Activated CD8-positive, alpha-beta memory T cell treated with anti-CD3 and anti-CD28 coated beads for 24 hours (primary cell): ENCODE results near the gene KCNIP3.

Experiments
- DNase-seq: peaks from one replicate; pipeline ENCODE4 v3.0.0-alpha.2; 2020

KCNIP3 gene

DNA sequence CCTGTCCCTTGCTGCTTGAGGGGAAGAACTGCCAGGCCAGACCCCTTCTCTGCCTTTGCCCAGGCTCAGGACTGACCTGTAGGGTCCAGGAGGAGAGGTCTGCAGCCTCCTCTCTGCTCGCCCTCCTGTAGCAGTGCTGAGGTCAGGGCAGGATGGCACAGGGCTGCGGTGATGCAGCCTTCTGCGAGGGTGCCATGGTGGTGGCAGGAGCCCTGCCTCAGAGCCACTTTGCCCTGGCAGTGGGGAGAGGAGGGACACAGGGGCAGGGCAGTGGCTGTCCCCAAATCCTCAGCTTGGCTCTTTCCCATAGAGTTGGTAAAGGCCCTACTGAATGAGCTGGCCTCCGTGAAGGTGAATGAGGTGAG, 22.0 kb upstream of the KCNIP3 start:
- DNase-seq, result no peak

DNA sequence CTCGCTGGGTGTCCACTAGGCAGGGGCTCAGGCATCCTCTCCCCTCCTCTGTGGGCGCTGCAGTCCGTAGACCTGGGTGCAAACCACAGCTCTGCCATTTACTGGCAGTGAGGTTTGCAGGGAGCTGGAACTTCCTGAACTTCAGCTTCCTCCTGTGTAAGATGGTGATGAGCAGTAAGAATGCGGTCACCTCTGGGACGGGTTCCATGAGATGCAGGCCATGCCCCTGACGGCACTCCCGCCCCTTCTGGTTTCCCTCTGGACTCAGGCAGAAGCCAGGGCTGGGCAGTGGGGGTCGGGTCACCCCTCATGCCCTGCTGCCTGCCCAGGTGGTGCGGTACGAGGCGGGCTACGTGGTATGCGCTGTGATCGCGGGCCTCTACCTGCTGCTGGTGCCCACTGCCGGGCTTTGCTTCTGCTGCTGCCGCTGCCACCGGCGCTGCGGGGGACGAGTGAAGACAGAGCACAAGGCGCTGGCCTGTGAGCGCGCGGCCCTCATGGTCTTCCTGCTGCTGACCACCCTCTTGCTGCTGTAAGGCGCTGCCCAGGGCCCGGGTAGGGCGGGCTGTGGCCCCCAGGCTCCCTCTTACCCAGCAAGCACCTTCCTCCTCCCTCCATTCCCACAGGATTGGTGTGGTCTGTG, 21.4 kb upstream of the KCNIP3 start:
- DNase-seq, result no peak

DNA sequence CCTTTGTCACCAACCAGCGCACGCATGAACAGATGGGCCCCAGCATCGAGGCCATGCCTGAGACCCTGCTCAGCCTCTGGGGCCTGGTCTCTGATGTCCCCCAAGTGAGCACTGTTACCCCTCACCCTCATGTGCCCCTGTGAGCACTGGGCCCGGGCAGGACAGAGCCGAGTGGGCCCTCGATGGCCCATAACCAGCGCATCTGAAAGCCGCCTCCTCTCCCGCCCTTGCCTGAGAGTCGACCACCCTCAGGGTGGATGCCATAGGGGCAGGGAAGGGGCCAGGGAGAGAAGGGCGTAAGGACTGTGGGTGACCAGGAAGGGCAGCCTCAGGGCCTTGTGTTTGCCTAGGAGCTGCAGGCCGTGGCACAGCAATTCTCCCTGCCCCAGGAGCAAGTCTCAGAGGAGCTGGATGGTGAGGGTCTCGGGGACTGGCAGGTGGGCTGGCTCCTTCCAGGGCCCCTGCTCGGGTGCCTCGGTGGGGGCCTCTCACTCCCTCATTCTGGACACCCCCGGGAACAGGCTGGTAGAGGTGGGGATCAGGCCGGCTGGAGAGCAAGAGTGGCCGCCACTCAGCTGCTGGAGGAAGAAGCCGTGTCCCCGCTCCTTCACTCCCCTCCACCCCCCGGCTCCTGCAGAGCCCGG, 20.8 kb upstream of the KCNIP3 start:
- DNase-seq, result no peak

- no peak for DNase-seq
Observed at GRCh38 chr2:95276888-95277245, 20.3 kb upstream of the KCNIP3 start.

GRCh38 chr2:95277246-95277906, 19.8 kb upstream of the KCNIP3 start:
- DNase-seq, result no peak

GRCh38 chr2:95278051-95278471, 19.1 kb upstream of the KCNIP3 start:
- no peak for DNase-seq

GRCh38 chr2:95278637-95279225, 18.4 kb upstream of the KCNIP3 start:
- no peak for DNase-seq

- DNase-seq, result no peak
Observed at GRCh38 chr2:95279435-95280035, 17.6 kb upstream of the KCNIP3 start.

- no peak for DNase-seq
Observed at GRCh38 chr2:95281071-95281470, 16.1 kb upstream of the KCNIP3 start.

GRCh38 chr2:95281786-95282185, 15.4 kb upstream of the KCNIP3 start:
- no peak for DNase-seq

GRCh38 chr2:95282458-95282857, 14.7 kb upstream of the KCNIP3 start:
- DNase-seq, result no peak

DNA sequence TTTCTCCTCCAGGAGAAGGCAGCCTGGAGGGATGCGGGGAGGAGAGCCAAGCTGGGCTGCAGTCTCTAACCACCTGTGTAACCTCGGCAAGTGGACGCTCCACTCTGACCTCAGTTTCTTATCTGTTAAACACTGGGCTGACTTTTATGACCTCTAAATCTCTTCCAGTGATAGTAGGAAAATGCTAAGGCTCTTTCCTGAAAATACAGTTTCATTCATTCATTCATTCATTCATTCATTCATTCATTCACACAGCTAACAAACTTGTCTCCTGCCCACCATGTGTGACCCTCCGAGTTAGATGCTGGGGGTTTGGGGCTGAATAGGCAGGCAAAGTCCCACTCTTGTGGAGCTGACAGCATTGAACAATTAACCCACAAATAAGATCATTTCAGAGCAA, 13.6 kb upstream of the KCNIP3 start:
- no peak for DNase-seq

- no peak for DNase-seq
Observed at GRCh38 chr2:95284886-95285541, 12.1 kb upstream of the KCNIP3 start.

DNA sequence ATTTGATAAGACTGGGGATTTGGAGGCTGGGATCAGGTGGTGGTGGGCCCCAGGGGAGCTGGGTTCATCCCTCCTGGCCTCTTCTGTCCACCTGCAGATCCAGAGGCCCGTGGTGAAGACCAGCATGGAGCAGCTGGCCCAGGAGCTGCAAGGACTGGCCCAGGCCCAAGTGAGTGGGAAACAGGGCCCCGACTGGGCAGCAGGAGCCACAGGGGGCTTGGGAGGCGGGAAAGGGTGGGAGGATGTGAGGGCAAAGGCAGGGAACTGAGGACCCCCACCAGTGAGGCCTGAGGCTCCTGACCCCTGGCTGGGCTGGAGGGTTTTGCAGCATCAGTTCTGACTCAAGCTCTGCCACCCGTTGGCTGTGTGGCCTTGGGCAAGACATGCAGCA, 11.6 kb upstream of the KCNIP3 start:
- no peak for DNase-seq

- DNase-seq, result no peak
Observed at GRCh38 chr2:95287336-95287735, 9.8 kb upstream of the KCNIP3 start.

GRCh38 chr2:95287806-95288205, 9.3 kb upstream of the KCNIP3 start:
- no peak for DNase-seq

DNA sequence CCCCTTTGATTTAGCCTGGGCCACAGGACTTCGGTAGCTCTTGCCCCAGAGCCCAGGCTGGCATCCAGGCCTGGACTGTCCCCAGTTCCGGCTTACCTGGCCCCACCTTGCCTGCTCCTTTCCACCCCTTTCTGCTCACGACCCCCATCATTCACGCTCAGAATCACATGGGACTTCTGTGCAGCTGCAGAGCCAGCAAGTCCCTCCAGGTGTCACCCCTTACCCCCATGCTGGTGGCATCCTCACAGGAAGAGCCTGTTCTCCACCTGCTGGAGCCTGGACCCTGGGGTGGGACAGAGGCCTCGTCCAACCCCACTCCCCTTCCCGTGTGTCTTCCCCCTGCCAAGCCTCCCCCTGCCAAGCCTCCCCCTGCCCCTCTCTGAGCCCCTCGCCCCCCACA, 7.9 kb upstream of the KCNIP3 start:
- no peak for DNase-seq

GRCh38 chr2:95291222-95291621, 5.9 kb upstream of the KCNIP3 start:
- no peak for DNase-seq

DNA sequence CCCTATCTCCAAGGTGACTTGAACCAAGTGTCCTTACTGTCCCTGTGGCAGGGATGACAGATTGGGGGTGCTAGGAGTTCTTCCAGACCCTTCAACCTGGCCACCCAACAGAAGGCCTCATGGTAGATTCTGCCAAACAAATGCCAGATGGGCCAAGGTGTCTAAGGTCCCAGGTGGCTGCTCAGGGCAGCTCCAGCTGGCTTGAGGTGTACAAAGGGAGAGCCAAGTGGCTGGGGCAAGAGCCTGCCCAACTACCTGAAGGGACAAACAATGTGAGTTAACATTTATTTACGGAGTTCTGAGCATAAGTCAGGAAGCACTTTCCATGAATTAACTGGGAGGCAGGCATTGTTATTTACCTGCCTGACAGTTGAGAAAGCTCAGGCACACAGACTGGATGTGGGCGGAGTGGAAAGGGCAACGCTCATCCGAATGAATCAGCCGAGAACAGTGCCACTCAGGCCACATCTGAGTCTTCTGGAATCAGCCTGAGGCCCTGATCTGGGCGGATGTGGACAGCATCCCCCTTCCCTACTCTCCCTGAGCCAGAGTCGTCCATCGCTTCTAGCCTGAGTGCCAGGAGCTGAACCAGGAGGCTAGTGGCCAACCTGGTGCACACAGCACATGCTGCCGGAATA, 4.4 kb upstream of the KCNIP3 start:
- DNase-seq, result no peak

DNA sequence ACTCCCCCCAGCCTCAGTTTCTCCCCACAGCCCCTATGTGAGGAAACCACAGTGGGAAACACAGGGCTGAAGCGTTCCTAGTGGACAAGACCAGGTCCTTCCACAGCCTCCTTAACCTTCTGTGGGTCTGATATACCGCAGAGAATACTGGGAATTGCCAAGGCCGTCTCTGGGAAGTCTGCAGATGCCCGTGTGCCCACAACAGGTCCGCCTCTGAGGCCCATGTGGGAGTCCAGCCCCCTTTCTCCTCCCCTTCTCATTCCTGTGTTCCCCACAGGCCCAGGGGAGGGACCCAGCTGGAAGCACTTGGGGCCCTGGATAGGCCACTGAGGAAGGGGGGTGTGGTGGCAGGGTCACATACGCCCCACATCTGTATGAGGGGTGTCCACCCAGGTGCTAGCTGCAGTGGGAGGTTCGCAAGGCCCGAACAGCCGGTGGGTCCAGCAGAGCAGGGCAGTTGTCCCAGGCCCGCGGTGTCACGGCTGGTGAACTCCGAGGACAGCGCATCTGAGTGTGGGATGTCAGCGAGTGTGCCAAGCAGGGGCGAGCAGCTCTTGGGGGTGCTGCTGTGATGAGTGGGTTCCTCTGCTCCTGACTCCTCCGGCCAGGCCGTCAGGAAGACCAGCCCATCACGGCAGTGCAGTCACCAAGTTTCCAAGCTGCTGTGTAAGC, 2.4 kb upstream of the KCNIP3 start:
- no peak for DNase-seq

DNA sequence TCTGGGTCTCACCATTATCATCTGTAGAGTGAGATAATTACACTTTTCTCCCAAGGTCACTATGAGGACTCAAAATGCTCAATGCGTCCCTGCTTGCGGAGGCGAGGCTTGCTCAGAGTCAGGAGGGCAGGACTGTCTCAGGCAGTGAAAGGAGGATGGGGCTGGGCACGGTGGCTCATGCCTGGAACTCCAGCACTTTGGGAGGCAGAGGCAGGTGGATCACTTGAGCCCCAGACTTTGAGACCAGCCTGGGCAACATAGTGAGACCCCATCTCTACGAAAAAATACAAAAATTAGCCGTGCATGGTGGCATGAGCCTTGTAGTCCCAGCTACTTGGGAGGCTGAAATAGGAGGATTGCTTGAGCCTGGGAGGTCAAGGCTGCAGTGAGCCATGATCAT, 1.8 kb upstream of the KCNIP3 start:
- no peak for DNase-seq

- no peak for DNase-seq
Observed at GRCh38 chr2:95296011-95296410, 1.1 kb upstream of the KCNIP3 start.
